ENCODE data around the gene TMPRSS9.

Gene TMPRSS9

GRCh38 chr19:2475018-2475701, 115.1 kb downstream of the TMPRSS9 start:
- Histone ChIP-seq H4K8ac (ENCODE audit: low read depth, low read length) (no peak overlapping the region), H2AFZ (ENCODE audit: low read length) (peak overlapping the region; percentile 84), H3K4me3 (ENCODE audit: low read length in 2 of 2) (peak overlapping the region; percentile 31 to 32), H2BK12ac (ENCODE audit: low read length) (peak overlapping the region; percentile 73), H3K4ac (ENCODE audit: low read length) (peak overlapping the region; percentile 95), H3K4me2 (ENCODE audit: insufficient read depth, low read length, poor library complexity, severe bottlenecking) (peak overlapping the region; percentile 100), H2BK15ac (ENCODE audit: low read length) (peak overlapping the region; percentile 38), H3K14ac (ENCODE audit: low read length) (no peak overlapping the region), H3K9ac (ENCODE audit: low read depth, low read length, poor library complexity) (no peak overlapping the region), H3K36me3 (replicated peaks in 1 of 2; ENCODE audit: control insufficient read depth in 2 of 2, insufficient read depth in 2 of 2, low read length in 2 of 2) (peaks cover 0 to 5% of the 10 kb centered on the region in 2 donors), H3K27ac (replicated peaks; ENCODE audit: low read length) (no peak overlapping the region), H4K91ac (ENCODE audit: low read depth, low read length, poor library complexity) (no peak overlapping the region), H3K4me1 (ENCODE audit: control insufficient read depth in 2 of 2, insufficient read depth in 1 of 2, low read depth in 1 of 2, low read length in 2 of 2) (peaks cover 18 to 20% of the 10 kb centered on the region in 2 donors), H3K27me3 (ENCODE audit: control insufficient read depth in 3 of 3, insufficient read depth in 3 of 3, low read depth in 1 of 3, low read length in 3 of 3) (peaks cover 0 to 50% (median 23%) of the 10 kb centered on the region in 3 experiments), H3K18ac (ENCODE audit: low read length) (peak overlapping the region; percentile 88), H3K79me1 (ENCODE audit: low read depth, low read length) (no peaks in the 10 kb centered on the region), H3K9me3 (replicated peaks in 1 of 2; ENCODE audit: control insufficient read depth in 2 of 2, insufficient read depth in 1 of 2, low read depth in 1 of 2, low read length in 2 of 2) (no peaks in the 10 kb centered on the region), H3K23ac (ENCODE audit: low read depth, low read length, poor library complexity) (peak overlapping the region; percentile 95), H2AK5ac (ENCODE audit: low read depth, low read length) (peak overlapping the region; percentile 90), H2BK5ac (ENCODE audit: low read length) (peak overlapping the region; percentile 66), H2BK120ac (ENCODE audit: low read depth, low read length) (no peak overlapping the region)
- no CpG with 5 or more reads among the region's 45 CpGs for WGBS, 2 donors (ENCODE audit: extremely low coverage in 2 of 2, insufficient read length in 2 of 2, insufficient replicate concordance in 1 of 2)
- DNase-seq (ENCODE audit: low spot score), result no peak
